Stimulated activated naive CD4-positive, alpha-beta T cell (primary cell): ENCODE data around the gene RGS3.
"Not testable (repeated sequence)": the region's sequence is repeated elsewhere in the genome, so short reads cannot be mapped to it uniquely, and the experiment has no call there.

Experiments used
- DNase-seq, 6 experiments: peaks; one replicate each; lab custom pipeline; 2025; lab: John Stamatoyannopoulos, UW

Gene RGS3

GRCh38 chr9:113463418-113464285 is at the start of gene RGS3:
RGS3 (plus strand) TSS chr9:113463727; CDS start chr9:113463803, 76 bp downstream.
- no peak for DNase-seq

GRCh38 chr9:113416149-113416721 is 47.3 kb upstream of the RGS3 start:
- DNase-seq, result no peak

DNA sequence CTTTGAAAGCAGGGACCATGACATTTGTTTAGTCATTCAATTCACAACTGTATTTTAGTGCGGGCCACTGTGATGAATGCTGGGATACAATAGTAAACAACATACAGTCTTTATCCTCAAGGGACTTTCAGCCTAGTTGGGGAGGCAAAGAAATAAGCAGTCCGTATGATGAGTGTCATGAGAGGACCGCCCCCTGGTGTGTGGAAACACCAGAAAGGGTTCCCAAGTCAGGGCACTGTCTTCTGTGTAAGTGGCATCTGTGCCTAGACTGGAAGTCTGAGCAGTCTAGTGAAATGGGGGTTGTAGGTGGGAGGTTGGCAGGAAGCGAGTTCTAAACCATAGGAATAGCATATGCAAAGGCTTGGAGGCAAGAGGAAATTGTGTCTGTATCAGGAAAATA is 46.2 kb upstream of the RGS3 start:
- DNase-seq, result no peak

DNA sequence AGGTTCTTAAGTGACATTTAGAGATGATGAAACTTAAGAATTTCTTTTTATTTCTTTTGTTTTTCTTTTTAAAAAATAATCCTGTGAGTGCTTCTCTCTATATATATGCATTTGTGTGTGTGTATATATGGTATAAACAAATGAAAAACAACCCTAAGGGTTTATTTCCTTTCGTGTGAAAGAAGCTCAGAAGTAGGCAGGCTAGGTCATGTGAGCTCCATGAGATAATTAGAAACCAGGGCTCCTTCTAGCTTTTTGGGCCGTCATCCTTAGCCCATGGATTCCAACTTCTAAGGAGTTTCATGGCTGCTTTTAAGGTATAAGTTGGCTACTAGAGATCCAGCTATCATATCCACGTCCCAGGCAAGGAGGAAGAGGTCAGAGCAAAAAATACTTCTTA is 41.8 kb upstream of the RGS3 start:
- DNase-seq, result no peak

DNA sequence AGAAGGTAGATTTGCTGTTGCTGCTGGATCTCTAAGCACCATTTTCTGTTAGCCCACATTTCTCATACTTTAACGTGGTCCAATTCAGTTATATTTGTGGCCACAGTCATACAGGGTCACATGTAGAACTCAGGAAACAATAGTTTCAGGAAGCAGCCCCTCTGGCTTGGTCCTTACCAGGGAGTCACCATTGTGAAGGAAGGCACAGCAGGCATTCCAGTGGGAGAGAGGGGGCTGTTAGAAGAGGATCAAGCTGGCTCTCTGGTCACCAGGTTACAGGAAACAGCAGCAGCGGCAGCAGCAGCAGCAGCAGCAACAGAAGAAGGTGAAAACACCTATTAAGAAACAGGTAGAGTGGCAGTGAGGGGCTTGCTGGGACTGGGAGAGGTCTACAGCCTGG is 38.5 kb upstream of the RGS3 start:
- DNase-seq, result no peak

- DNase-seq, result no peak
Measured at GRCh38 chr9:113426701-113427100, 36.8 kb upstream of the RGS3 start.

DNA sequence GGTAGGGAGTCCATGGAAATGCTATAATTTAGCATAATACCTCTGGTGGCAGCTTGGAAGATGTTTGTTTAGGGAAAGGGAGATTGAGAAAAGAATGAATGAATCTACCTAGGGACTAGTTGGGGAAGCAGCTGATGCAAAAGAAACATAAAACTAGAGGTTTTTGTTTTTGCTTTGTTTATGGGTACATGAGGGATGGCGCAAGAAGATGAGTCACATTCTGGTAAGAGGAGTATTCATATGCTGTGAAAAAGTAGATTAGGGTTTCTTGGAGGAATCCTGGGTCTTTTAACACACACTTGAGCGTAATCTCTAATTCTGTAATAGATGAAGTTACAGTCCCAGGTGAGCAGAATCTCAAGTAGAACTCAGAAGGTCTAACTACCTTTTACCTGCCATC is 35.9 kb upstream of the RGS3 start:
- no peak for DNase-seq

GRCh38 chr9:113428062-113428615 is 35.4 kb upstream of the RGS3 start:
- no peak for DNase-seq

GRCh38 chr9:113431191-113431590 is 32.3 kb upstream of the RGS3 start:
- DNase-seq, result no peak

DNA sequence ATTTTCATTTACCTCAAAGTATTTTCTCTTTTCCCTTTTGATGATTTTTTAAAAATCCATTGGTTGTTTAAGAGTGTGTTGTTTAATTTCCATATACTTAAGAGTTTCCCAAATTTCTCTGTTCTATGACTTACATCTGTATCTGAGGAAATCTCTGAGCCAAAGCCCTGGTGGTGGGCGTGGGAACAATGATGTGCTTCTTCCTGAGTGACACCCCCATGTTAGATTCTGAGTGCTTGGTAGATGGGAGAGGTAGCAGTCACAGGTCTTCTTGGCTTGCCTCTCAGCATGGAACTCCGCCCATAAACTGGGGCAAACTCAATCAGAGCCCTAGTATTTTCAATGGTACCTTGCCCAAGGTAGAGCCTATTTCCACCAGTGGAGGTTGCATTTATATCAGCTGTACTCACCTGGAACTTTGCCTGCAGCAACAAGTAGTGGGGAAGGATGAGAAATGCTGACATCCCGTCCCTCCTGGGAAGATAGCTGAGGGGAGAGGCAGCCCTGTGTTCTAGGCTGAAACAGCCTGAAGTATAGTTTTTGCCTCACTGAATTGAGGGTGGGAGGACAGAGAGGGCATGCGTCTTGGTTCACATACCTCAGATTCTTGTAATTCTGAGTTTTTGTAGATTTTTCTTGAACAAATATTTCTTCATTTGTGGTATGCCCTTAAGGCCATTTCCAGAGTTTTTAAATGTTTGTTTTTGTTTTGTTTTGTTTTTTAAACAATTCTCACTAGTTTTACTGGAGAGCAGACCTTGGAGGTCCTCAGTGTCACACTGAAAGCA is 26.6 kb upstream of the RGS3 start:
- no peak for DNase-seq

DNA sequence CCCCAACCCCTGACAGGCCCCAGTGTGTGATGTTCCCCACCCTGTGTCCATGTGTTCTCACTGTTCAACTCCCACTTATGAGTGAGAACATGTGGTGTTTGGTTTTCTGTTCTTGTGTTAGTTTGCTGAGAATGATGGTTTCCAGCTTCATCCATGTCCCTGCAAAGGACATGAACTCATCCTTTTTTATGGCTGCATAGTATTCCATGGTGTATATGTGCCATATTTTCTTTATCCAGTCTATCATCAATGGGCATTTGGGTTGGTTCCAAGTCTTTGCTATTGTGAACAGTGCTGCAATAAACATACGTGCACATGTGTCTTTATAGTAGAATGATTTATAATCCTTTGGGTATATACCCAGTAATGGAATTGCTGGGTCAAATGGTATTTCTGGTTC is 25.8 kb upstream of the RGS3 start:
- DNase-seq, result not testable (repeated sequence)

GRCh38 chr9:113444736-113445135 is 18.8 kb upstream of the RGS3 start:
- no peak for DNase-seq

GRCh38 chr9:113446323-113446740 is 17.2 kb upstream of the RGS3 start:
- peak in 3 of 6 experiments; percentile 40 to 56 (median 40) for DNase-seq

DNA sequence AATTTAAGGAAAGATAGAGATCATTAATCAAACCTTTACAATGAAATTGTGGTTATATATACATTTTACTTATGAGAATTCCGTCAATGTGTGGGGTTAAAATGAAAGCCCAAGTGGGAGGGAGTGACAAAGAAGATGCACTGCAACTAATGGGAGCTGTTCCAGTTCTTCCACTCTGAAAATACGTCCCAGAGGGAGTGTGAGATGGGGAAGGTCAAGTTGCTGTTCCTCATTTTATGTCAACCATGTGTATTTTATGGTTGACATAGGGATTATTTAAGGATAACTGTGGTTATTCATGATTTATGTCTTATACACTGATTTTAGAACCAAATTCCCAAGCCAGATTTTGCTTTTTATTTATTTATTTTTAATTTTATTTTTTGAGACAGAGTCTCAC is 14.2 kb upstream of the RGS3 start:
- DNase-seq, result no peak

DNA sequence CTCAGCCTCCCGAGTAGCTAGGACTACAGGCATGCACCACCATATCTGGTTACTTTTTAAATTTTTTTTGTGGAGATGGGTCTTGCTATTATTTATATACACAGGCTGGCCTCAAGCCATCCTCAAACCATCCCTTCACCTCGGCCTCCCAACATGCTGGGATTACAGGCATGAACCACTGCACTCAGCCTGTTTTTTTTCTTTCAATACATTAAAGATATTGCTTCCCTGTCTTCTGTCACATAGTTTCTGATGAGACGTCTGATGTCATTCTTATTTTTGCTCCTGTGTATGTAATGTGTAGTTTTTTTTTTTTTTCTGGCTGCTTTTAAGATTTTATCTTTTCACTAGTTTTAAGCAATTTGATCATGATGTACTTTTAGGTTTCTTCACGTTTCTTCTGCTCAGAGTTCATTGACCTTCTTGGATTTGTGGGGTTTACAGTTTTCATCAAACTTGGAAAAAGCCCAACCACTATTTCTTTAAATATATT is 11.4 kb upstream of the RGS3 start:
- no peak for DNase-seq

DNA sequence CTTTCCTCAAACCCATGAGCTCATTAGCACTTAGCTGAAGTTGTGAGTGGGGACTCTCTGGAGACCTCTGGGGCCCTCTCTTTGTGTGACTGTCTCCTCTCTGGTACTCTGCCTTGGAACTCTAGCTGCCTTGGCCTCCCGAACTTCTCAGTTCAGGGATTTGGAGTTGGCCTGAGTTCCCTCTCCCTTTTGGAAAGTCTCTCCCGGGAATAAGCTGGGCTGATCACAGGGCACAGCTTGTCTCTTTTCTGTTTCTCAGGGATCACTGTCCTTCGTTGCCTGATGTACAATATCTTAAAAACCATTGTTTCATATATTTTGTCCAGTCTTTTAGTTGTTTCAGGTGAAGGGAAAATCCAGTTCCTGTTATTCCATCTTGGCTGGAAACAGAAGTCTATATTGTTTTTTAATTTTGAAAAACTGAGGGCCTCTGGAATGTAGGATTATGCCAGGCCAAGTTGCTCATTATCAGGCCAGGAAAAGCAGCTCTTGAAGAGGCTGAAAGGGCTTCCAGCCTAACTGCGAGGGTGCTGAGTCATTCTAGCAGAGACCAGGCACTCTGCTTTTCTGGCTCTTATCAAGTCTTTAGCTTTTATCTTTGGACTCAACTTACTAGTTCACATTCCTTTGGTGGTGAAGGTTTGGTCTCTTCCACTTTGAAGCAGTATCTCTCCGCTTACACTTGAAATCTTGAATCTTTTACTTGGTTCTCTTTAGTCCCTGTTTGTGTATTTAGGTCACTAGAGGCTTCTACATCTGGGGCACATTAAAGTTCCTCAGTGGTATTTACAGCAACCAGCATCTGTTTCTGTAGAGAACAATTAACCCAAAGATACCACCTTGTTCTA is 8.4 kb upstream of the RGS3 start:
- DNase-seq, result no peak

GRCh38 chr9:113456235-113456634 is 7.3 kb upstream of the RGS3 start:
- no peak for DNase-seq

DNA sequence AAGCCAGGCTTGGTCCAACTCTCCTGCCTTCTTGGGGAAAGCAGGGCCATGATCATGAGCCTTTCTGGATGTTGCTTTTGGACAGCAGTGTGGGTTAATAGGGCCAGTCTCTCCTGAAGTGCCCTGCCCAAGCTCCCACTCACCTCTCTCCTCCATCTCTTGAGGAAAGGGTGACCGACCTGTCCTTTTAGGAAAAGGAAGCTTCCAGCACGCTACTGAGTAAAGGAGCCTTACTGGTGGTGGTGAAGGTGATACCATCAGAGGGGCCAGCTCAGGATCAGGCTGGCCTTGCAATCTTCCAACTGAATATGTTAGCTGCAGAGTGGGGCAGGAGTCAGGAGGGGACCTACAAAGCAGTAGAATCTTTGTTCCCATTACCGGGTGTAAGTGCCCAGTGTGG is 2.2 kb upstream of the RGS3 start:
- DNase-seq, result no peak

DNA sequence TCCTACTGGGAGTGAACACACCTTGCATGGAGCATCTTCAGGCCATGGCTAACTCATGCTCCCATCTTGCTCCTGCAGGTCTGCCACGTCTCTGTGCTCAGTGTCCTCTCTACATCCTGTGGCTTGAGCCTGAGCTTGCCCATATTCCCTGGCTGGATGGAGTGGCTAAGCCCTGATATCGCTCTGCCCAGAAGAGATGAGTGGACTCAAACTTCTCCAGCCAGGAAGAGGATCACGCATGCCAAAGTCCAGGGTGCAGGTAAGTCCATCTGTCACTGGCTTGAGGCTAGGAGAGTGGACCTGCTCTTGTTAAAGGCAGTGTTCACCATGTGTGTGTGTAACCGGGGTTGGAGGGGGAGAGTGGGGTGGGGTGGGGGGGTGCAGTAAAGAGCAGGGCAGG is 1.6 kb upstream of the RGS3 start:
- no peak for DNase-seq

DNA sequence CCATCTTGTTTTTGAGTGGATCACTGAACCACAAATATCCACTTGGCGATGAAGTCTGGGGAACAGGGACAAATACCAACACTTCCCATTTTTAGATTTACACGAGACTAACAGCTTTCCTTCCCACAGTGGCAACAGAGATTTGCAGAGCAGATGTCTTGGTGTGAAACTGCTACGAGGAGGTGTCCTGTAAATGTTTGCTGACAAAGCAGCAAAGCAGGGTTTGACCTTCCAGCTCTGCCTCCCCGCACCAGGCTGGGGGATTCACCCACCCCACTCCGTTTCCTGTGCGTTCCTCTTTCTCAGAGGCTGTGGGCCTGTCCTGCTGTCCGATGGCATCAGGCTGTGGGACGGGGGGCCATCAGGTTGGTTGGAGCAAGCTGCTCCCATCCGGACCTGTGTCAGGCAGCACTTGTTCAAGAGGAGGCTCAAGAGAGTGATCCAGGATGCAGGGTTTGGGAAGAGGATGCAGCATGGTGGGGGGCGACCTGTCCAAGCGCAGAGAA is 693 bp upstream of the RGS3 start:
- no peak for DNase-seq

DNA sequence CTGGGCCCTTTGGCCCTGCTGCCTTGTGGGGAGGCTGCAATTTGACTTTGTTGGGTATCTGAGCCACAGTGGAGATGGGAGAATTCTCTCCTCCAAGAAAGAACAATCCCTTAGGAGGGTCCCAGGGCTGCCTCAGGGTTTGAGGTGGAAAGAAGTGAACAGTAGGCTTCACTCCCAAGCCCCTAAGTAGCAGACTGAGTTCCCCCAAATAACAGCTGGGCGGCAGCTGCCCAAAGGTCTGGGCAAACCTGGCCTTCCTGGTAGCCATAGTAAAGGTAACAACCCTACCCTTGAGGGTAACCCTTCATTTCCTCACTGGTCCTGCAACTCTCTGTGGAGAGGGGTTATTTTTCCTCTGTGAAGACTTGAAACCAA is 746 bp downstream of the RGS3 start:
- DNase-seq, result no peak
